Breast epithelium (tissue), 4 donors: ENCODE measurements around the gene B3GALT6. TPM values are rescaled to one million over a fixed set of nuclear protein-coding genes. Genes with fewer than 3 reads are reported as not detected.

Experiments used
- DNase-seq, 2 donors: peaks; one replicate each; pipeline ENCODE4 v3.0.0-alpha.2; 2019; ENCODE audit warnings: low spot score in 2 of 2
- H3K27ac ChIP-seq, 2 donors: fragments of 200-600 bp; sonication (generic) in 1 of 2; one replicate each; pipeline ENCODE4 v1.5.1; 2016 to 2019; ENCODE audit warnings: mild to moderate bottlenecking in 1 of 2
- H3K27me3 ChIP-seq, 2 donors: fragments of 200-600 bp; sonication (generic) in 1 of 2; one replicate each; pipeline versions ENCODE4 v1.5.1 to v1.6.0; 2017 to 2019; ENCODE audit warnings: control low read depth in 1 of 2, mild to moderate bottlenecking in 1 of 2
- H3K36me3 ChIP-seq: fragments of 200-600 bp; one replicate; pipeline ENCODE4 v1.5.1; 2019
- H3K4me1 ChIP-seq, 2 donors: fragments of 200-600 bp; sonication (generic); one replicate each; pipeline ENCODE4 v1.5.1; 2016 to 2019; ENCODE audit warnings: control low read depth in 1 of 2
- H3K4me3 ChIP-seq, 3 donors: fragments of 200-600 bp; sonication (generic); 1 replicate in 2 of 3; 2 replicates in 1 of 3; pipeline ENCODE4 v1.5.1; 2016 to 2019; ENCODE audit warnings: mild to moderate bottlenecking in 3 of 3, moderate library complexity in 2 of 3
- H3K9me3 ChIP-seq, 2 donors: fragments of 200-600 bp; sonication (generic) in 1 of 2; one replicate each; pipeline ENCODE4 v1.5.1; 2016 to 2019; ENCODE audit warnings: control low read depth in 1 of 2
- CTCF ChIP-seq, 3 donors: fragments of 450-650 bp; IDR thresholded peaks; one replicate each; pipeline ENCODE4 v1.5.1; 2016 to 2017; ENCODE audit warnings: antibody characterized with exemption in 3 of 3, mild to moderate bottlenecking in 3 of 3, moderate library complexity in 3 of 3
- POLR2A ChIP-seq: fragments of 450-650 bp; IDR thresholded peaks from one replicate; pipeline ENCODE4 v1.6.1; 2016; ENCODE audit warnings: antibody characterized with exemption, mild to moderate bottlenecking, moderate library complexity
- POLR2AphosphoS5 ChIP-seq, 3 donors: sonication (generic); formaldehyde crosslinking; IDR thresholded peaks; one replicate each; pipeline ENCODE4 v1.6.1; 2017; ENCODE audit warnings: antibody characterized with exemption in 3 of 3
- intact Hi-C: fragments of 100-400 bp; cut with DNase I; formaldehyde crosslinking; loops from one replicate; pipeline ENCODE4 v1.15.1; 2023; ENCODE audit warnings: low total_unique reads
- total RNA-seq, 3 donors: library from RNA; depleted of rRNA; stranded (reverse); fragments of >200 nt; gene quantifications; one replicate each; pipeline ENCODE4 v1.1.0, GENCODE V29; 2016

B3GALT6 gene
- total RNA-seq, 3 donors from 2014 or later, result 14.4 to 16.0 (median 14.4) TPM

GRCh38 chr1:1240822-1241587 lies 9.0 kb downstream of the B3GALT6 start:
- intact Hi-C loops, result no loop called here
- peaks cover 0 to 14% of the 10 kb centered on the region in 2 donors for H3K4me1 ChIP-seq
- H3K4me3 ChIP-seq, result no peak overlapping the region
- no peaks in the 10 kb centered on the region for H3K9me3 ChIP-seq
- H3K27me3 ChIP-seq, result peaks cover 15 to 25% of the 10 kb centered on the region in 2 donors
- H3K36me3 ChIP-seq, result no peaks in the 10 kb centered on the region
- no peak overlapping the region for H3K27ac ChIP-seq
- DNase-seq, result no peak
- TF ChIP-seq CTCF (IDR thresholded peaks at IDR 0.05) (no peak), POLR2A (no peak), POLR2AphosphoS5 (IDR thresholded peaks at IDR 0.05) (no peak)

DNA sequence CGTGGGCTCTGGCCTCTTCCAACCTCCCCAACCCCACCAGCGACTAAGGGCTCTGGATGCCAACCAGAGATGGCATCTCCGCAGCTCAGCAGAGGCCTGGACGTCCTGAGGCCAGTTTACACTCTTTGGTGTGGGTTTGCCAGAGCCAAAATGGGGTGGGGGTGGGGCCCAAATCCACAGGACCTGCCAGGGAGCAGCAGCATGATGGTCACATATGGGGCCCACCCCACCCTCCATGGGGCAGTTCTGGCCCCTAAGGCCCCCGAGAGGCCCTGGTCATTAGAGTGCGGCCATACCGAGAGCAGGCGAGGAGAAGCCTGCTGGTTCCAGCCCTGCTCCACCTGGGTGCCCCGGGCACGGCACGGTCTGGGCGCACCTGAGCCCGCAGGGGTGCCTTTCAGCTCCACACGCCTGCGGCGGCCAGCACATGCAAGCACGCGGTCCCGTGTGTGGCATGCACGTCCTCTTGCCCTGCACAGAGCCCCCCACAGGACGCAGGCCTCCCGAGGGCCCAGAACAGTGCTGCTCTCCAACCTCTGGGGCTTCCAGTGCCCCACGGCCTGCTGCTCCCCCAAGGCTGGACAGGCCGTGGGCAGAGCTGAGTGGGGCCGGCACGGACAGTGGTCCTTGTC lies 9.7 kb downstream of the B3GALT6 start:
- Histone ChIP-seq H3K27ac (no peak overlapping the region), H3K36me3 (no peaks in the 10 kb centered on the region), H3K4me3 (no peak overlapping the region), H3K27me3 (peaks cover 15 to 32% of the 10 kb centered on the region in 2 donors), H3K4me1 (peaks cover 0 to 21% of the 10 kb centered on the region in 2 donors), H3K9me3 (no peaks in the 10 kb centered on the region)
- TF ChIP-seq CTCF (IDR thresholded peaks at IDR 0.05) (no peak), POLR2A (no peak), POLR2AphosphoS5 (IDR thresholded peaks at IDR 0.05) (no peak)
- intact Hi-C loops, result no loop called here
- DNase-seq, result no peak

- Histone ChIP-seq H3K4me1 (peaks cover 0 to 18% of the 10 kb centered on the region in 2 donors), H3K27ac (no peak overlapping the region), H3K4me3 (no peak overlapping the region), H3K36me3 (no peaks in the 10 kb centered on the region), H3K27me3 (peaks cover 15 to 41% of the 10 kb centered on the region in 2 donors), H3K9me3 (no peaks in the 10 kb centered on the region)
- TF ChIP-seq CTCF (IDR thresholded peaks at IDR 0.05), result no peak
- no peak for TF ChIP-seq POLR2AphosphoS5 (IDR thresholded peaks at IDR 0.05)
- no peak for TF ChIP-seq POLR2A
- no peak for DNase-seq
- intact Hi-C loops, result no loop called here
These were observed 10.6 kb downstream of the B3GALT6 start for GRCh38 chr1:1242461-1243265.

DNA sequence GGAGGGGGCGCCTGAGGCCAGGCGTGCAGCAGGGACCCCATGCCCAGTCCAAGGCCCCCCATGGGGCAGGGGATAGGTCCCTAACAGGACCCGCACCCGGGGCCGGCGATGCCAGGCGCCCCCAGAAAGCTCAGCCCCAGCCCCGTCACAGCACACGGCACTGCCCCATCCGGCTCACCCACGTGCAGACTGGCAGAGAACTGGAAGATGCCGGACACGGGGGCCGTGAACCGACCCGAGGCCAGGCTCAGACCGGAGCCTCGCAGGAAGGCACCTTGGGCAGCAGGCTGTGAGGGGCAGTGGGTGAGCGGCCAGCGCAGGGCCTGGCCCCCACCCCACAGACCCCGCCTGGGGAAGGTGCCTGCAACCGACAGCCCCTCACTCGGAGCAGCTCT lies 11.2 kb downstream of the B3GALT6 start:
- H3K27ac ChIP-seq, result no peak overlapping the region
- peaks cover 15 to 43% of the 10 kb centered on the region in 2 donors for H3K27me3 ChIP-seq
- no peak overlapping the region for H3K4me3 ChIP-seq
- DNase-seq, result no peak
- no peaks in the 10 kb centered on the region for H3K36me3 ChIP-seq
- intact Hi-C loops, result no loop called here
- no peak for TF ChIP-seq CTCF (IDR thresholded peaks at IDR 0.05)
- TF ChIP-seq POLR2A, result no peak
- TF ChIP-seq POLR2AphosphoS5 (IDR thresholded peaks at IDR 0.05), result no peak
- H3K9me3 ChIP-seq, result no peaks in the 10 kb centered on the region
- peaks cover 0 to 15% of the 10 kb centered on the region in 2 donors for H3K4me1 ChIP-seq
